ENCODE data around the gene ZC3H7B.
"Not testable (repeated sequence)": the region's sequence is repeated elsewhere in the genome, so short reads cannot be mapped to it uniquely, and the experiment has no call there.

ZC3H7B gene

GRCh38 chr22:41382098-41382578, 80.8 kb downstream of the ZC3H7B start:
- no peak for DNase-seq (ENCODE audit: low read depth)

GRCh38 chr22:41382610-41383009, 81.3 kb downstream of the ZC3H7B start:
- peak; percentile 4 for DNase-seq (ENCODE audit: low read depth)

GRCh38 chr22:41383085-41383484, 81.8 kb downstream of the ZC3H7B start:
- no peak for DNase-seq (ENCODE audit: low read depth)

- no peak for DNase-seq (ENCODE audit: low read depth)
These were observed 82.8 kb downstream of the ZC3H7B start for GRCh38 chr22:41384128-41384527.

- no peak for DNase-seq (ENCODE audit: low read depth)
These were observed 86.0 kb downstream of the ZC3H7B start for GRCh38 chr22:41387341-41387740.

GRCh38 chr22:41394012-41394356, 92.7 kb downstream of the ZC3H7B start:
- DNase-seq (ENCODE audit: low read depth) = no peak

GRCh38 chr22:41395531-41396240, 94.4 kb downstream of the ZC3H7B start:
- DNase-seq (ENCODE audit: low read depth) = no peak

- DNase-seq (ENCODE audit: low read depth) = no peak
These were observed 96.0 kb downstream of the ZC3H7B start for GRCh38 chr22:41397143-41397811.

GRCh38 chr22:41398921-41399320, 97.6 kb downstream of the ZC3H7B start:
- DNase-seq (ENCODE audit: low read depth) = no peak

- no peak for DNase-seq (ENCODE audit: low read depth)
These were observed 100.7 kb downstream of the ZC3H7B start for GRCh38 chr22:41401781-41402648.

GRCh38 chr22:41402851-41403250, 101.5 kb downstream of the ZC3H7B start:
- not testable (repeated sequence) for DNase-seq (ENCODE audit: low read depth)

GRCh38 chr22:41403532-41404318, 102.4 kb downstream of the ZC3H7B start:
- DNase-seq (ENCODE audit: low read depth) = peak; percentile 58

- no peak for DNase-seq (ENCODE audit: low read depth)
These were observed 104.3 kb downstream of the ZC3H7B start for GRCh38 chr22:41405588-41405987.

- no peak for DNase-seq (ENCODE audit: low read depth)
These were observed 105.1 kb downstream of the ZC3H7B start for GRCh38 chr22:41406410-41406809.

GRCh38 chr22:41407433-41407832, 106.1 kb downstream of the ZC3H7B start:
- no peak for DNase-seq (ENCODE audit: low read depth)

GRCh38 chr22:41408665-41409064, 107.3 kb downstream of the ZC3H7B start:
- no peak for DNase-seq (ENCODE audit: low read depth)
